ENCODE data around the gene TMEM59L.

DNA sequence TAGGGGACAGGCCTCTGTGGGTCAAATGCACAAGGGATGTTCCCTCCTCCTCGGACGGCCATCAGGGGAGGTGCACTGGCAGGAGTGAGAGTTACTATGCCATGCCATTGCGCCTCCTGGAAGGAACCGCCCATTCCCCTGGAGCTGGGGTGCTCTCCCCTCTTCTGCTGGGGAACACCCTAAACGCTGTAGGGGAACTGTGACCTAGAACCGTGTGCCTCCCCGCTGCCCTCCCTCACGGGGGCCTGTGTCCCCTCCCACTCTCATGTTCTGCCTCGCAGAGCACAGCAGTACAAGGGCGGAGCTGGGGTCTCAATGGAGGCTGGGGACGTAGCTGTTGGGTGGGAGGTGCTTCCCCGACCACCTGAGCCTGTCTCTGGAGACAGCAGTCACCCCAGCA lies 53.6 kb downstream of the TMEM59L start:
- TF ChIP-seq, protein P1, sequence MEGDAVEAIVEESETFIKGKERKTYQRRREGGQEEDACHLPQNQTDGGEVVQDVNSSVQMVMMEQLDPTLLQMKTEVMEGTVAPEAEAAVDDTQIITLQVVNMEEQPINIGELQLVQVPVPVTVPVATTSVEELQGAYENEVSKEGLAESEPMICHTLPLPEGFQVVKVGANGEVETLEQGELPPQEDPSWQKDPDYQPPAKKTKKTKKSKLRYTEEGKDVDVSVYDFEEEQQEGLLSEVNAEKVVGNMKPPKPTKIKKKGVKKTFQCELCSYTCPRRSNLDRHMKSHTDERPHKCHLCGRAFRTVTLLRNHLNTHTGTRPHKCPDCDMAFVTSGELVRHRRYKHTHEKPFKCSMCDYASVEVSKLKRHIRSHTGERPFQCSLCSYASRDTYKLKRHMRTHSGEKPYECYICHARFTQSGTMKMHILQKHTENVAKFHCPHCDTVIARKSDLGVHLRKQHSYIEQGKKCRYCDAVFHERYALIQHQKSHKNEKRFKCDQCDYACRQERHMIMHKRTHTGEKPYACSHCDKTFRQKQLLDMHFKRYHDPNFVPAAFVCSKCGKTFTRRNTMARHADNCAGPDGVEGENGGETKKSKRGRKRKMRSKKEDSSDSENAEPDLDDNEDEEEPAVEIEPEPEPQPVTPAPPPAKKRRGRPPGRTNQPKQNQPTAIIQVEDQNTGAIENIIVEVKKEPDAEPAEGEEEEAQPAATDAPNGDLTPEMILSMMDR (IDR thresholded peaks at IDR 0.05): no peak
- TF ChIP-seq EZH2 (IDR thresholded peaks at IDR 0.05): no peak
- no peak for TF ChIP-seq EZH2phosphoT487 (IDR thresholded peaks at IDR 0.05)

All from neural progenitor cell (in vitro differentiated cells).